AG10803 (cell line): ENCODE data around the gene BIRC6.

ENCODE experiments used
- DNase-seq: peaks from one replicate; pipeline ENCODE4 v3.0.0; 2010; ENCODE audit warnings: low read depth
- H3K4me3 ChIP-seq: 2 replicates; pipeline ENCODE4 v1.5.1; 2011; ENCODE audit warnings: mild to moderate bottlenecking, low read length, control low read depth
- CTCF ChIP-seq: conservative IDR thresholded peaks from 2 replicates; pipeline ENCODE4 v1.5.1; 2011; ENCODE audit warnings: mild to moderate bottlenecking, low read length, control low read depth, inconsistent platforms

BIRC6 gene

GRCh38 chr2:32379352-32379751 is 22.5 kb downstream of the BIRC6 start:
- no peak for TF ChIP-seq CTCF
- no peak for DNase-seq
- no peak overlapping the region for H3K4me3 ChIP-seq

GRCh38 chr2:32383858-32384257 is 27.0 kb downstream of the BIRC6 start:
- no peak overlapping the region for H3K4me3 ChIP-seq
- TF ChIP-seq CTCF = no peak
- DNase-seq = no peak

- DNase-seq = no peak
- no peak overlapping the region for H3K4me3 ChIP-seq
- no peak for TF ChIP-seq CTCF
Observed at GRCh38 chr2:32384529-32384928, 27.7 kb downstream of the BIRC6 start.

GRCh38 chr2:32386739-32387138 is 29.9 kb downstream of the BIRC6 start:
- no peak overlapping the region for H3K4me3 ChIP-seq
- DNase-seq = no peak
- no peak for TF ChIP-seq CTCF

GRCh38 chr2:32399221-32399620 is 42.4 kb downstream of the BIRC6 start:
- TF ChIP-seq CTCF = no peak
- no peak for DNase-seq
- H3K4me3 ChIP-seq = no peak overlapping the region

GRCh38 chr2:32402091-32402490 is 45.3 kb downstream of the BIRC6 start:
- no peak for TF ChIP-seq CTCF
- no peak for DNase-seq
- H3K4me3 ChIP-seq = no peak overlapping the region

- no peak for DNase-seq
- H3K4me3 ChIP-seq = no peak overlapping the region
- no peak for TF ChIP-seq CTCF
Observed at GRCh38 chr2:32403782-32404181, 47.0 kb downstream of the BIRC6 start.
